ENCODE data around the gene MTA1. TPM values are rescaled to one million over a fixed set of nuclear protein-coding genes. Genes with fewer than 3 reads are reported as not detected.

MTA1 gene
- total and polyA plus RNA-seq, 2 of the 8 experiments (the other 6 are each of a cell fraction or from before 2014, with no cell fraction given) = 73.9 to 221 TPM

DNA sequence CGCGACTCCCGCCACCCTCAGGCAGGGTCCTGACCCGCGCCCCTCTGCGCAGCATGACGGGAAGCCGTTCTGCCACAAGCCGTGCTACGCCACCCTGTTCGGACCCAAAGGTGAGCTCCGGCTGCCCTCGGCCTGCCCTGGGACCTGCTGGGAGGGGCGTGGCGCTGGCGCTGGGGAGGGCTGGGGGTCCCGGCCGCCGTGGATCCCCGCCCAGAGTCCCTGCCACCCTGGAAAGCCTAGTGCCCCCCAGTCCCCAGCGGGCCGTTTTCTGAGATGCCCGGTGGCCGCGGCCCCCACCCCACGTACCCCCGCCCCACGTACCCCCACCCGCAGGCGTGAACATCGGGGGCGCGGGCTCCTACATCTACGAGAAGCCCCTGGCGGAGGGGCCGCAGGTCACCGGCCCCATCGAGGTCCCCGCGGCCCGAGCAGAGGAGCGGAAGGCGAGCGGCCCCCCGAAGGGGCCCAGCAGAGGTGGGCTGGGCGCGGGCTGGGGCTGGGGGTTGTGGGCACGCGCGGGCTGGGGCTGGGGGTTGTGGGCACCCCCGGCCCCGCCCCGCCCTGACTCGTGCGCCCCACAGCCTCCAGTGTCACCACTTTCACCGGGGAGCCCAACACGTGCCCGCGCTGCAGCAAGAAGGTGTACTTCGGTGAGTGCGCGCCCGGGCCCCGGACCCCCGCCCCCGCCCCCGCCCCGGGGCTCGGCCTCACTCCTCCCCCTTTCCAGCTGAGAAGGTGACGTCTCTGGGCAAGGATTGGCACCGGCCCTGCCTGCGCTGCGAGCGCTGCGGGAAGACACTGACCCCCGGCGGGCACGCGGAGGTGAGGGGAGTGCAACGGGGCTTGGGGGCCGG, 59.0 kb downstream of the MTA1 start:
- no peak overlapping the region for H2BK20ac ChIP-seq (ENCODE audit: low read length)
- no peaks in the 10 kb centered on the region for H3K79me2 ChIP-seq (ENCODE audit: control insufficient read depth in 1 of 2, insufficient read depth in 2 of 2, low read length in 2 of 2)
- H3K4me2 ChIP-seq (ENCODE audit: insufficient read depth in 1 of 2, low read depth in 2 of 2, low read length in 2 of 2) = peak overlapping the region; percentile 58 to 72; a peak in 3 of 4 replicates
- H3K23me2 ChIP-seq (ENCODE audit: low read depth, low read length) = peaks cover 15% of the 10 kb centered on the region; the same call in 1 of the 2 replicates
- H2BK120ac ChIP-seq (replicated peaks; ENCODE audit: low read depth, low read length) = no peak overlapping the region
- no peak overlapping the region for H3K23ac ChIP-seq (ENCODE audit: insufficient read length)
- H3K79me1 ChIP-seq (ENCODE audit: low read depth, low read length) = no peaks in the 10 kb centered on the region
- no peak overlapping the region for H3K18ac ChIP-seq (ENCODE audit: extremely low read depth, low read length)
- H2BK15ac ChIP-seq (ENCODE audit: low read length) = no peak overlapping the region
- no peak overlapping the region for H4K91ac ChIP-seq (replicated peaks; ENCODE audit: insufficient read length, low read length)
- no peak overlapping the region for H4K8ac ChIP-seq (ENCODE audit: extremely low read depth, insufficient read depth, low read length)
- WGBS, 2 experiments (ENCODE audit: extremely low coverage in 1 of 2, insufficient coverage in 1 of 2, insufficient read length in 1 of 2, insufficient replicate concordance in 2 of 2, low coverage in 1 of 2, low lambda C conversion rate in 2 of 2, missing lambda C conversion rate in 1 of 2) = 11% methylated on average over 15 of the region's 81 CpGs; no CpG with 5 or more reads in 1 of the 2 experiments
- POLR2A ChIA-PET (ENCODE audit: partially characterized antibody) = no interaction called here
- peaks cover 54 to 89% (median 76%) of the 10 kb centered on the region in 4 experiments for H3K27me3 ChIP-seq (replicated peaks in 1 of 4; ENCODE audit: control insufficient read depth in 3 of 4, extremely low read depth in 1 of 4, insufficient read depth in 3 of 4, low read length in 3 of 4)
- CTCF ChIA-PET (ENCODE audit: partially characterized antibody) = interaction anchor here (0.5 to 1.7 kb wide), 5 partner anchors 11 to 102 kb away, joined by 3 to 6 read pairs (median 3); no protein-coding TSS in a partner anchor
- H2BK12ac ChIP-seq (ENCODE audit: low read depth, low read length) = no peak overlapping the region
- peaks cover 0 to 50% (median 32%) of the 10 kb centered on the region in 4 experiments; a peak in 6 of 7 replicates for H3K4me1 ChIP-seq (replicated peaks in 1 of 4; ENCODE audit: control insufficient read depth in 3 of 4, insufficient read depth in 4 of 4, low read length in 3 of 4)
- peak overlapping the region in 1 of 4 experiments; percentile 53; a peak in 2 of 8 replicates for H3K4me3 ChIP-seq (ENCODE audit: extremely low read depth in 1 of 4, insufficient read depth in 2 of 4, low read depth in 3 of 4, low read length in 4 of 4)
- H4K5ac ChIP-seq (ENCODE audit: insufficient read length, low read depth, low read length) = no peak overlapping the region
- no peak overlapping the region for H2BK5ac ChIP-seq (ENCODE audit: low read depth, low read length)
- no peak overlapping the region for H3K56ac ChIP-seq (replicated peaks; ENCODE audit: insufficient read length, low read depth, low read length)
- peaks cover 0 to 3% (median 0%) of the 10 kb centered on the region in 4 experiments; a peak in 1 of 8 replicates for H3K36me3 ChIP-seq (ENCODE audit: control insufficient read depth in 2 of 4, insufficient read depth in 4 of 4, low read length in 3 of 4)
- no peak overlapping the region for H3K4ac ChIP-seq (replicated peaks; ENCODE audit: insufficient read length, low read depth, low read length)
- no peak overlapping the region for H2AFZ ChIP-seq (ENCODE audit: low read length)
- H3K9ac ChIP-seq (replicated peaks in 1 of 4; ENCODE audit: extremely low read depth in 1 of 4, low read depth in 3 of 4, low read length in 3 of 4) = no peak overlapping the region
- H3K9me3 ChIP-seq (ENCODE audit: insufficient read depth in 2 of 2, low read depth in 1 of 2, low read length in 1 of 2) = no peaks in the 10 kb centered on the region
- H2AK5ac ChIP-seq (ENCODE audit: low read depth, low read length) = no peak overlapping the region
- H3K27ac ChIP-seq (ENCODE audit: low read depth, low read length) = no peak overlapping the region
- H4K20me1 ChIP-seq (replicated peaks in 1 of 2; ENCODE audit: control insufficient read depth in 1 of 2, insufficient read depth in 2 of 2, low read length in 2 of 2) = peaks cover 4 to 10% of the 10 kb centered on the region in 2 experiments
- DNase-seq (ENCODE audit: low read depth in 1 of 2, low spot score in 2 of 2) = no peak
- no peak overlapping the region for H3K14ac ChIP-seq (ENCODE audit: insufficient read length)
- no peak for FAIRE-seq
- TF ChIP-seq SRF (IDR thresholded peaks at IDR 0.05; ENCODE audit: low read depth, low read length) = no peak
- no peak for TF ChIP-seq HDAC2 (IDR thresholded peaks at IDR 0.05; ENCODE audit: borderline replicate concordance in 1 of 2, low read depth in 2 of 2, low read length in 2 of 2)
- TF ChIP-seq POU5F1 (IDR thresholded peaks at IDR 0.05; ENCODE audit: low read depth, low read length) = no peak
- TF ChIP-seq, protein P1, sequence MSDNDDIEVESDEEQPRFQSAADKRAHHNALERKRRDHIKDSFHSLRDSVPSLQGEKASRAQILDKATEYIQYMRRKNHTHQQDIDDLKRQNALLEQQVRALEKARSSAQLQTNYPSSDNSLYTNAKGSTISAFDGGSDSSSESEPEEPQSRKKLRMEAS (IDR thresholded peaks at IDR 0.05) = peak; percentile 61
- no peak for TF ChIP-seq KDM1A (IDR thresholded peaks at IDR 0.05; ENCODE audit: borderline replicate concordance, low read length)
- TF ChIP-seq SUZ12 (IDR thresholded peaks at IDR 0.05; ENCODE audit: low read length) = peak; percentile 49
- TF ChIP-seq NRF1 (IDR thresholded peaks at IDR 0.05; ENCODE audit: low read depth, low read length) = no peak
- no peak for TF ChIP-seq POLR2A (IDR thresholded peaks at IDR 0.05; ENCODE audit: control extremely low read depth in 1 of 2, low read depth in 2 of 2, low read length in 2 of 2)
- no peak for TF ChIP-seq POLR2AphosphoS5 (IDR thresholded peaks at IDR 0.05; ENCODE audit: low read depth, low read length)

Data from H1 (cell line).